Fibroblast of lung (primary cell): ENCODE data around the gene GABRB2. TPM values are rescaled to one million over a fixed set of nuclear protein-coding genes. Genes with fewer than 3 reads are reported as not detected.

Source experiments
- DNase-seq, 2 donors: peaks; one replicate each; pipeline versions ENCODE4 v3.0.0 to v3.0.0-alpha.2; 2010; ENCODE audit warnings: low read depth in 2 of 2
- H2AFZ ChIP-seq: 2 replicates; pipeline ENCODE4 v1.5.1; 2012; ENCODE audit warnings: low read length, control low read depth, inconsistent platforms
- H3K27ac ChIP-seq: 2 replicates; pipeline ENCODE4 v1.5.1; 2011; ENCODE audit warnings: low read length, control low read depth; ENCODE audit not compliant: insufficient read depth
- H3K27me3 ChIP-seq: 2 replicates; pipeline ENCODE4 v1.5.1; 2011; ENCODE audit warnings: mild to moderate bottlenecking, low read length; ENCODE audit not compliant: control insufficient read depth, insufficient read depth
- H3K36me3 ChIP-seq: 2 replicates; pipeline ENCODE4 v1.5.1; 2011; ENCODE audit warnings: low read length; ENCODE audit not compliant: control insufficient read depth, insufficient read depth
- H3K4me1 ChIP-seq: 2 replicates; pipeline ENCODE4 v1.5.1; 2011; ENCODE audit warnings: low read length; ENCODE audit not compliant: control insufficient read depth, insufficient read depth; ENCODE audit errors: extremely low read depth
- H3K4me2 ChIP-seq: 2 replicates; pipeline ENCODE4 v1.5.1; 2011; ENCODE audit warnings: low read length, control low read depth; ENCODE audit not compliant: insufficient read depth; ENCODE audit errors: extremely low read depth
- H3K4me3 ChIP-seq, 4 experiments: fragments of 200-600 bp in 1 of 4; sonication (generic) in 1 of 4; replicated peaks in 1 of 4; 2 replicates each; pipeline ENCODE4 v1.5.1; 2011 to 2016; ENCODE audit warnings: low read length in 4 of 4, low read depth in 3 of 4, mild to moderate bottlenecking in 3 of 4, control low read depth in 2 of 4, inconsistent platforms in 1 of 4, mixed read lengths in 1 of 4; ENCODE audit not compliant: insufficient read depth in 1 of 4; ENCODE audit errors: control extremely low read depth in 1 of 4
- H3K79me2 ChIP-seq: 2 replicates; pipeline ENCODE4 v1.5.1; 2012; ENCODE audit warnings: mild to moderate bottlenecking, low read length, inconsistent platforms; ENCODE audit not compliant: control insufficient read depth, insufficient read depth
- H3K9ac ChIP-seq: 2 replicates; pipeline ENCODE4 v1.5.1; 2011; ENCODE audit warnings: mild to moderate bottlenecking, low read length, control low read depth; ENCODE audit not compliant: insufficient read depth
- H3K9me3 ChIP-seq: 2 replicates; pipeline ENCODE4 v1.5.1; 2012; ENCODE audit warnings: low read depth, low read length; ENCODE audit not compliant: control insufficient read depth, insufficient read depth
- H4K20me1 ChIP-seq: 2 replicates; pipeline ENCODE4 v1.5.1; 2011; ENCODE audit warnings: low read length; ENCODE audit not compliant: control insufficient read depth, insufficient read depth; ENCODE audit errors: extremely low read depth
- EZH2 ChIP-seq: IDR thresholded peaks from 2 replicates; pipeline ENCODE4 v1.5.1; 2012; ENCODE audit warnings: low read length, control low read depth, mild to moderate bottlenecking; ENCODE audit errors: missing control alignments
- polyA plus RNA-seq, 2 donors: library from polyadenylated mRNA; depleted of rRNA in 1 of 2; stranded (reverse) in 1 of 2; unstranded in 1 of 2; fragments of >200 nt; gene quantifications; 2 replicates each; pipeline ENCODE4 v1.2.1, GENCODE V29; 2011 to 2012; ENCODE audit warnings: missing spikeins in 1 of 2
- total RNA-seq: library from RNA; depleted of rRNA; stranded (reverse); fragments of >200 nt; gene quantifications from 2 replicates; pipeline ENCODE4 v1.2.1, GENCODE V29; 2014
- TF ChIP-seq, protein P1 (sequence below), 2 donors: IDR thresholded peaks in 1 of 2; conservative IDR thresholded peaks in 1 of 2; 1 replicate in 1 of 2; 2 replicates in 1 of 2; pipeline ENCODE4 v1.5.1; 2011 to 2012; ENCODE audit warnings: low read length in 2 of 2, control low read depth in 1 of 2, inconsistent platforms in 1 of 2, low read depth in 1 of 2, mild to moderate bottlenecking in 1 of 2

GABRB2 gene
- total and polyA plus RNA-seq, 2 donors (not counting 1 experiment from before 2014, with no cell fraction given): under 0.01 to 0.01 TPM

DNA sequence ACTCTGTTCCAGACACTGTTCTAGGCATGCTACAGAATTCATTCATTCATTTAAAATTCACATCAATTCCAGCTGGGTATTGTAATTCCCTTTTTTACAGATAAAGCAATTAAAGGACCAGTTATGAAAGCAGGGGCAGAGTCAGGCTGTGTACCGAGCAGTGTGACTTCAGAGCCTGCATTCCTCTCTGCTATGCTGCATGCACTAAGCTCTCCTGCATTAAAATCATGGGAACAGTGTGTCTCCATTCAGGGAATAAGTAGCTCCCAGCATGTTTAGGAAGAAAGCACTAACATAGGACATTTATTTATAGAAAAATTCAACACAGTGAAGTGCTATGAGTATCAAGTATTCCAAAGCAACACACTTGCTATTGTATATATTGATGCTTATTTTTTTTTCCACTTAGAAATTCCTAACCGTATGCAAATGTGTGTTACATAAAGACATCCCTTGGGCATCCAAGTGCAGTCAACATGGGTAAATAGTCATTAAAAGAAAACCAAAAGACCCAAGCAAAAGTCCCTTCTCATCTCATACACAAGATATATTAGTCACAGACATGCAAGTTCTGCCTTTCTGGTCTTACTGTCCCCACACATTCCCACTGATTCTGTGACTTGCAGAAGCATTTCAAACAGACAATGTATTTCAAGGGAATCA is 173.7 kb downstream of the GABRB2 start:
- H3K27ac ChIP-seq: no peak overlapping the region
- no peak for DNase-seq
- H3K36me3 ChIP-seq: no peaks in the 10 kb centered on the region
- no peaks in the 10 kb centered on the region for H3K79me2 ChIP-seq
- no peaks in the 10 kb centered on the region for H3K4me1 ChIP-seq
- TF ChIP-seq EZH2: no peak
- TF ChIP-seq, protein P1, sequence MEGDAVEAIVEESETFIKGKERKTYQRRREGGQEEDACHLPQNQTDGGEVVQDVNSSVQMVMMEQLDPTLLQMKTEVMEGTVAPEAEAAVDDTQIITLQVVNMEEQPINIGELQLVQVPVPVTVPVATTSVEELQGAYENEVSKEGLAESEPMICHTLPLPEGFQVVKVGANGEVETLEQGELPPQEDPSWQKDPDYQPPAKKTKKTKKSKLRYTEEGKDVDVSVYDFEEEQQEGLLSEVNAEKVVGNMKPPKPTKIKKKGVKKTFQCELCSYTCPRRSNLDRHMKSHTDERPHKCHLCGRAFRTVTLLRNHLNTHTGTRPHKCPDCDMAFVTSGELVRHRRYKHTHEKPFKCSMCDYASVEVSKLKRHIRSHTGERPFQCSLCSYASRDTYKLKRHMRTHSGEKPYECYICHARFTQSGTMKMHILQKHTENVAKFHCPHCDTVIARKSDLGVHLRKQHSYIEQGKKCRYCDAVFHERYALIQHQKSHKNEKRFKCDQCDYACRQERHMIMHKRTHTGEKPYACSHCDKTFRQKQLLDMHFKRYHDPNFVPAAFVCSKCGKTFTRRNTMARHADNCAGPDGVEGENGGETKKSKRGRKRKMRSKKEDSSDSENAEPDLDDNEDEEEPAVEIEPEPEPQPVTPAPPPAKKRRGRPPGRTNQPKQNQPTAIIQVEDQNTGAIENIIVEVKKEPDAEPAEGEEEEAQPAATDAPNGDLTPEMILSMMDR (conservative IDR thresholded peaks at IDR 0.05 in 1 of 2, IDR thresholded peaks at IDR 0.05 in 1 of 2; ENCODE audit: low read depth in 1 of 2, low read length in 2 of 2): no peak
- no peak overlapping the region for H2AFZ ChIP-seq
- H3K4me3 ChIP-seq: no peak overlapping the region
- no peaks in the 10 kb centered on the region for H3K27me3 ChIP-seq
- H3K9me3 ChIP-seq: no peaks in the 10 kb centered on the region
- H3K4me2 ChIP-seq: no peak overlapping the region
- no peaks in the 10 kb centered on the region for H4K20me1 ChIP-seq
- no peak overlapping the region for H3K9ac ChIP-seq

- no peaks in the 10 kb centered on the region for H3K79me2 ChIP-seq
- H3K9ac ChIP-seq: no peak overlapping the region
- no peaks in the 10 kb centered on the region for H3K9me3 ChIP-seq
- H3K4me3 ChIP-seq: no peak overlapping the region
- H3K27ac ChIP-seq: no peak overlapping the region
- no peak overlapping the region for H2AFZ ChIP-seq
- H4K20me1 ChIP-seq: no peaks in the 10 kb centered on the region
- no peaks in the 10 kb centered on the region for H3K27me3 ChIP-seq
- no peak for DNase-seq
- no peaks in the 10 kb centered on the region for H3K36me3 ChIP-seq
- TF ChIP-seq, protein P1 (conservative IDR thresholded peaks at IDR 0.05 in 1 of 2, IDR thresholded peaks at IDR 0.05 in 1 of 2; ENCODE audit: low read depth in 1 of 2, low read length in 2 of 2): no peak
- TF ChIP-seq EZH2: no peak
- no peaks in the 10 kb centered on the region for H3K4me1 ChIP-seq
- H3K4me2 ChIP-seq: no peak overlapping the region
These were observed 177.5 kb downstream of the GABRB2 start for GRCh38 chr5:161369022-161369421.

- Histone ChIP-seq H3K9me3 (no peaks in the 10 kb centered on the region), H3K79me2 (no peaks in the 10 kb centered on the region)
These were observed 188.1 kb downstream of the GABRB2 start for GRCh38 chr5:161358446-161358845.

More at GRCh38 chr5:161358446-161358845, 188.1 kb downstream of the GABRB2 start:
- Histone ChIP-seq H3K4me3 (no peak overlapping the region), H4K20me1 (no peaks in the 10 kb centered on the region), H3K9ac (no peak overlapping the region), H3K27me3 (no peaks in the 10 kb centered on the region), H3K4me1 (no peaks in the 10 kb centered on the region), H3K4me2 (no peak overlapping the region), H3K36me3 (no peaks in the 10 kb centered on the region), H2AFZ (no peak overlapping the region), H3K27ac (no peak overlapping the region)
- no peak for TF ChIP-seq EZH2
- TF ChIP-seq, protein P1 (conservative IDR thresholded peaks at IDR 0.05 in 1 of 2, IDR thresholded peaks at IDR 0.05 in 1 of 2; ENCODE audit: low read depth in 1 of 2, low read length in 2 of 2): no peak
- no peak for DNase-seq
